Activated CD8-positive, alpha-beta memory T cell treated with anti-CD3 and anti-CD28 coated beads for 4 hours (primary cell): ENCODE results near the gene GTF2I.
"Not testable (repeated sequence)": the region's sequence is repeated elsewhere in the genome, so short reads cannot be mapped to it uniquely, and the experiment has no call there.

ENCODE experiments used
- DNase-seq, 2 donors: peaks; one replicate each; pipeline ENCODE4 v3.0.0-alpha.2; 2020; ENCODE audit warnings: low read depth in 2 of 2

GTF2I gene

GRCh38 chr7:74773760-74774750 lies 116.5 kb downstream of the GTF2I start, which contains the start of gene NCF1:
TSS of gene NCF1 (plus strand) at chr7:74774011. CDS start at chr7:74774032, 21 bp downstream.
- DNase-seq = not testable (repeated sequence)

GRCh38 chr7:74775111-74775510 lies 117.6 kb downstream of the GTF2I start:
- DNase-seq = not testable (repeated sequence)

- DNase-seq = not testable (repeated sequence)
Observed at GRCh38 chr7:74779053-74779452, 121.5 kb downstream of the GTF2I start.

- DNase-seq = not testable (repeated sequence)
Observed at GRCh38 chr7:74781746-74782145, 124.2 kb downstream of the GTF2I start.

GRCh38 chr7:74783595-74783994 lies 126.1 kb downstream of the GTF2I start:
- not testable (repeated sequence) for DNase-seq

GRCh38 chr7:74788369-74789150 lies 131.0 kb downstream of the GTF2I start:
- DNase-seq = peak; percentile 88 to 90

- not testable (repeated sequence) for DNase-seq
Observed at GRCh38 chr7:74789200-74789736, 131.8 kb downstream of the GTF2I start.

- DNase-seq = not testable (repeated sequence)
Observed at GRCh38 chr7:74797848-74798622, 140.5 kb downstream of the GTF2I start.

GRCh38 chr7:74798644-74799043 lies 141.1 kb downstream of the GTF2I start:
- not testable (repeated sequence) for DNase-seq
